HCT116 (cell line): ENCODE results near the gene SPATA17. TPM values are rescaled to one million over a fixed set of nuclear protein-coding genes. Genes with fewer than 3 reads are reported as not detected.

Experiments used
- ATAC-seq: fragments of 200-7000 bp; cut with Tn5 transposase; 2 replicates; pipeline ENCODE4 v1.9.1; 2020; ENCODE audit warnings: mild to moderate bottlenecking, moderate library complexity
- BruUV-seq: library from RNA; stranded (reverse); fragments of 400-500 nt; replicated peaks from 2 replicates; lab custom pipeline; 2021; lab: Mats Ljungman, UMichigan
- CTCF ChIA-PET: fragments of 300-600 bp; sonication (Branson Sonifier 250); formaldehyde crosslinking; loops from one replicate; lab custom pipeline; 2021; ENCODE audit warnings: antibody characterized with exemption; lab: Charles Lee
- POLR2A ChIA-PET: fragments of 300-600, 350-600 bp; sonication (Branson Sonifier 250); formaldehyde crosslinking; loops from one replicate; lab custom pipeline; 2021; ENCODE audit warnings: antibody characterized with exemption; lab: Charles Lee
- RAD21 ChIA-PET, 2 experiments: fragments of 300-600 bp; sonication (Branson Sonifier 250); formaldehyde crosslinking; loops; one replicate each; lab custom pipeline; 2023; ENCODE audit warnings: low total read pairs in 2 of 2; ENCODE audit not compliant: uncharacterized antibody in 2 of 2, unreplicated experiment in 2 of 2, low non-redundant PET in 1 of 2; lab: Charles Lee
- DNase-seq: peaks from one replicate; pipeline ENCODE4 v3.0.0-alpha.2; 2010; ENCODE audit warnings: low read depth, low spot score
- H2AFZ ChIP-seq: fragments of 200-600 bp; shearing (Covaris generic), sonication (generic); 2 replicates; pipeline ENCODE4 v1.6.1; 2017; ENCODE audit warnings: low read depth, mixed run types, mixed read lengths, antibody characterized with exemption, low read length; ENCODE audit not compliant: poor library complexity, severe bottlenecking
- H3K27ac ChIP-seq: 2 replicates; pipeline ENCODE4 v1.5.1; 2012; ENCODE audit warnings: low read depth, low read length
- H3K27me3 ChIP-seq: fragments of 200-600 bp; sonication (generic); 2 replicates; pipeline ENCODE4 v1.6.1; 2016; ENCODE audit warnings: mixed run types, low read length, mixed read lengths; ENCODE audit not compliant: insufficient read depth
- H3K36me3 ChIP-seq, 2 experiments: fragments of 200-500 bp in 1 of 2; fragments of 200-600 bp in 1 of 2; sonication (Bioruptor generic) in 1 of 2; sonication (generic) in 1 of 2; 2 replicates each; pipeline versions ENCODE4 v1.5.1 to v1.6.1; 2014 to 2016; ENCODE audit warnings: low read length in 2 of 2, inconsistent platforms in 1 of 2, mixed read lengths in 1 of 2, mixed run types in 1 of 2; ENCODE audit not compliant: insufficient read depth in 2 of 2, control insufficient read depth in 1 of 2
- H3K4me1 ChIP-seq, 2 experiments: fragments of 200-600 bp in 1 of 2; sonication (generic) in 1 of 2; 2 replicates each; pipeline versions ENCODE4 v1.5.1 to v1.6.1; 2012 to 2017; ENCODE audit warnings: low read length in 2 of 2, inconsistent platforms in 1 of 2, mild to moderate bottlenecking in 1 of 2, mixed read lengths in 1 of 2, mixed run types in 1 of 2, moderate library complexity in 1 of 2; ENCODE audit not compliant: insufficient read depth in 2 of 2, control insufficient read depth in 1 of 2
- H3K4me2 ChIP-seq: fragments of 200-600 bp; sonication (generic); 2 replicates; pipeline ENCODE4 v1.6.1; 2017; ENCODE audit warnings: mixed run types, low read length, mixed read lengths
- H3K4me3 ChIP-seq, 2 experiments: fragments of 200-600 bp in 1 of 2; sonication (generic) in 1 of 2; replicated peaks in 1 of 2; 2 replicates each; pipeline ENCODE4 v1.5.1; 2011 to 2016; ENCODE audit warnings: low read length in 2 of 2, control low read depth in 1 of 2, low read depth in 1 of 2, mild to moderate bottlenecking in 1 of 2, mixed read lengths in 1 of 2, mixed run types in 1 of 2
- H3K79me2 ChIP-seq: fragments of 200-600 bp; sonication (generic); 2 replicates; pipeline ENCODE4 v1.6.1; 2017; ENCODE audit warnings: mild to moderate bottlenecking, mixed run types, low read length, moderate library complexity, mixed read lengths; ENCODE audit not compliant: insufficient read depth
- H3K9ac ChIP-seq: fragments of 200-600 bp; sonication (generic); 2 replicates; pipeline ENCODE4 v1.6.1; 2016; ENCODE audit warnings: low read length, mixed read lengths
- H3K9me2 ChIP-seq: fragments of 200-600 bp; sonication (generic), shearing (Covaris generic); 2 replicates; pipeline ENCODE4 v1.6.1; 2017; ENCODE audit warnings: mixed run types, mild to moderate bottlenecking, moderate library complexity; ENCODE audit not compliant: insufficient read depth
- H3K9me3 ChIP-seq, 2 experiments: fragments of 200-500 bp in 1 of 2; fragments of 200-600 bp in 1 of 2; sonication (Bioruptor generic) in 1 of 2; sonication (generic) in 1 of 2; 2 replicates each; pipeline ENCODE4 v1.6.1; 2014 to 2017; ENCODE audit warnings: low read length in 2 of 2, mixed read lengths in 2 of 2, inconsistent platforms in 1 of 2, low read depth in 1 of 2, mild to moderate bottlenecking in 1 of 2, mixed run types in 1 of 2, moderate library complexity in 1 of 2; ENCODE audit not compliant: control insufficient read depth in 1 of 2, insufficient read depth in 1 of 2
- H4K20me1 ChIP-seq: fragments of 200-600 bp; sonication (generic), shearing (Covaris generic); 2 replicates; pipeline ENCODE4 v1.6.1; 2017; ENCODE audit warnings: mixed run types, mild to moderate bottlenecking, moderate library complexity; ENCODE audit not compliant: insufficient read depth
- ATF3 ChIP-seq: IDR thresholded peaks from 2 replicates; pipeline ENCODE4 v1.6.1; 2012
- CBX3 ChIP-seq: IDR thresholded peaks from 2 replicates; pipeline ENCODE4 v1.6.1; 2012; ENCODE audit warnings: low read depth
- CEBPB ChIP-seq: IDR thresholded peaks from 2 replicates; pipeline ENCODE4 v1.6.1; 2012; ENCODE audit warnings: low read depth
- CTCF ChIP-seq, 3 experiments: fragments of 200-600 bp in 1 of 3; sonication (generic) in 1 of 3; IDR thresholded peaks in 2 of 3; conservative IDR thresholded peaks in 1 of 3; 2 replicates each; pipeline ENCODE4 v1.5.1; 2012 to 2017; ENCODE audit warnings: low read depth in 2 of 3, low read length in 2 of 3, antibody characterized with exemption in 1 of 3, borderline replicate concordance in 1 of 3, control low read depth in 1 of 3, mild to moderate bottlenecking in 1 of 3, mixed read lengths in 1 of 3, mixed run types in 1 of 3, moderate library complexity in 1 of 3; ENCODE audit not compliant: insufficient read depth in 1 of 3
- EGR1 ChIP-seq: IDR thresholded peaks from 2 replicates; pipeline ENCODE4 v1.6.1; 2012; ENCODE audit warnings: low read depth
- ELF1 ChIP-seq: IDR thresholded peaks from 2 replicates; pipeline ENCODE4 v1.6.1; 2012; ENCODE audit warnings: low read depth, borderline replicate concordance
- EZH2 ChIP-seq: fragments of 200-600 bp; sonication (generic); IDR thresholded peaks from 2 replicates; pipeline ENCODE4 v1.6.1; 2017; ENCODE audit warnings: antibody characterized with exemption, mixed run types
- EZH2phosphoT487 ChIP-seq: fragments of 200-600 bp; IDR thresholded peaks from 2 replicates; pipeline ENCODE4 v1.6.1; 2018; ENCODE audit warnings: antibody characterized with exemption, borderline replicate concordance
- FOSL1 ChIP-seq: IDR thresholded peaks from 2 replicates; pipeline ENCODE4 v1.6.1; 2012; ENCODE audit warnings: low read depth
- JUND ChIP-seq: IDR thresholded peaks from 2 replicates; pipeline ENCODE4 v1.6.1; 2012
- MAX ChIP-seq: IDR thresholded peaks from 2 replicates; pipeline ENCODE4 v1.6.1; 2012
- POLR2A ChIP-seq: IDR thresholded peaks from 2 replicates; pipeline ENCODE4 v1.7.0; 2011; ENCODE audit warnings: borderline replicate concordance; ENCODE audit not compliant: insufficient read depth, insufficient read length; ENCODE audit errors: extremely low read depth
- POLR2AphosphoS5 ChIP-seq: IDR thresholded peaks from 2 replicates; pipeline ENCODE4 v1.6.1; 2011; ENCODE audit warnings: mild to moderate bottlenecking, low read depth, low read length, moderate library complexity
- RAD21 ChIP-seq: IDR thresholded peaks from 2 replicates; pipeline ENCODE4 v1.6.1; 2012; ENCODE audit warnings: low read depth, mild to moderate bottlenecking
- SIN3A ChIP-seq: IDR thresholded peaks from 2 replicates; pipeline ENCODE4 v1.6.1; 2012; ENCODE audit warnings: low read depth
- SP1 ChIP-seq: IDR thresholded peaks from 2 replicates; pipeline ENCODE4 v1.6.1; 2012; ENCODE audit warnings: low read depth
- SRF ChIP-seq: IDR thresholded peaks from 2 replicates; pipeline ENCODE4 v1.6.1; 2012; ENCODE audit warnings: low read depth
- ZBTB33 ChIP-seq: IDR thresholded peaks from 2 replicates; pipeline ENCODE4 v1.6.1; 2011; ENCODE audit warnings: mild to moderate bottlenecking, low read length, moderate library complexity; ENCODE audit not compliant: insufficient replicate concordance; ENCODE audit errors: extremely low read depth
- intact Hi-C: fragments of 100-400 bp; cut with micrococcal nuclease; formaldehyde crosslinking; loops from 2 replicates; pipeline ENCODE4 v1.10.0; 2022
- total RNA-seq: library from RNA; stranded (reverse); gene quantifications from one replicate; pipeline ENCODE4 v1.2.1, GENCODE V29; 2021; ENCODE audit not compliant: unreplicated experiment

The SPATA17 gene
- total RNA-seq, 1 experiment from 2014 or later: 2.5 TPM

- 0 out of 2 replicates have a peak, but pooled peaks cover 13% of the 10 kb centered on the region for H3K27me3 ChIP-seq
- no peak for ATAC-seq
- BruUV-seq: no TSS peak
These were observed 276.4 kb downstream of the SPATA17 start for GRCh38 chr1:217907504-217907903.

GRCh38 chr1:217910203-217910602 is 279.1 kb downstream of the SPATA17 start:
- no peak for ATAC-seq

More at GRCh38 chr1:217907504-217907903, 276.4 kb downstream of the SPATA17 start:
- H3K9me2 ChIP-seq: no peaks in the 10 kb centered on the region
- ChIA-PET CTCF (no interaction called here), POLR2A (no interaction called here), RAD21 (no interaction called here)
- no peaks in the 10 kb centered on the region for H3K9me3 ChIP-seq
- H4K20me1 ChIP-seq: no peaks in the 10 kb centered on the region
- H3K4me2 ChIP-seq: no peak overlapping the region
- intact Hi-C loops: no loop called here
- H3K9ac ChIP-seq: no peak overlapping the region
- H3K36me3 ChIP-seq: no peaks in the 10 kb centered on the region
- TF ChIP-seq SP1 (no peak), FOSL1 (peak; percentile 38), CEBPB (peak; percentile 54), SRF (no peak)
- no peak overlapping the region for H2AFZ ChIP-seq
- H3K79me2 ChIP-seq: no peaks in the 10 kb centered on the region
- no peak overlapping the region for H3K4me3 ChIP-seq
- H3K4me1 ChIP-seq: no peaks in the 10 kb centered on the region
- DNase-seq: no peak
- no peak overlapping the region for H3K27ac ChIP-seq

More at GRCh38 chr1:217910203-217910602, 279.1 kb downstream of the SPATA17 start:
- Histone ChIP-seq H2AFZ (no peak overlapping the region), H3K27me3 (peaks cover 16% of the 10 kb centered on the region; the same call in 1 of the 2 replicates), H3K4me3 (no peak overlapping the region), H3K36me3 (no peaks in the 10 kb centered on the region), H4K20me1 (no peaks in the 10 kb centered on the region), H3K4me1 (no peaks in the 10 kb centered on the region), H3K79me2 (no peaks in the 10 kb centered on the region), H3K4me2 (no peak overlapping the region), H3K9ac (no peak overlapping the region)
- POLR2A ChIA-PET: no interaction called here
- CTCF ChIA-PET: no interaction called here
- no TSS peak for BruUV-seq
- no peak for DNase-seq
- RAD21 ChIA-PET: no interaction called here
- TF ChIP-seq CTCF (IDR thresholded peaks at IDR 0.05 in 2 of 3, conservative IDR thresholded peaks at IDR 0.05 in 1 of 3; ENCODE audit: borderline replicate concordance in 1 of 3, insufficient read depth in 1 of 3, low read depth in 2 of 3, low read length in 2 of 3): no peak
- TF ChIP-seq CBX3: no peak
- no peak for TF ChIP-seq FOSL1
- TF ChIP-seq MAX: no peak
- TF ChIP-seq POLR2AphosphoS5: no peak
- TF ChIP-seq ELF1: no peak
- no peak for TF ChIP-seq JUND
- no peak for TF ChIP-seq SP1
- TF ChIP-seq ZBTB33: no peak
- no peak for TF ChIP-seq RAD21
- TF ChIP-seq ATF3: no peak
- no peak for TF ChIP-seq EGR1
- no peak for TF ChIP-seq EZH2phosphoT487
- TF ChIP-seq EZH2: no peak
- no peak for TF ChIP-seq CEBPB
- TF ChIP-seq SRF: no peak
- no peak for TF ChIP-seq POLR2A
- no peak for TF ChIP-seq SIN3A
- TF ChIP-seq, all 23 proteins: peak for 0
- Histone ChIP-seq H3K9me3 (no peaks in the 10 kb centered on the region), H3K9me2 (no peaks in the 10 kb centered on the region), H3K27ac (no peak overlapping the region)
- intact Hi-C loops: no loop called here
